Skeletal muscle satellite cell (primary cell): Measurements from ENCODE around the gene LHX2.

Experiments
- H3K27me3 ChIP-seq: 2 replicates; pipeline ENCODE4 v1.7.0; 2013; ENCODE audit warnings: low read length; ENCODE audit not compliant: control insufficient read depth, insufficient read depth
- H3K36me3 ChIP-seq: 2 replicates; pipeline ENCODE4 v1.7.0; 2013; ENCODE audit warnings: mild to moderate bottlenecking, control low read depth, low read length; ENCODE audit not compliant: insufficient read depth
- H3K4me1 ChIP-seq: 2 replicates; pipeline ENCODE4 v1.7.0; 2013; ENCODE audit warnings: low read length; ENCODE audit not compliant: control insufficient read depth, insufficient read depth
- H3K4me2 ChIP-seq: 2 replicates; pipeline ENCODE4 v1.7.0; 2013; ENCODE audit warnings: mild to moderate bottlenecking, low read length
- H3K4me3 ChIP-seq: 2 replicates; pipeline ENCODE4 v1.7.0; 2013; ENCODE audit warnings: low read length
- H3K9ac ChIP-seq: 2 replicates; pipeline ENCODE4 v1.7.0; 2013; ENCODE audit warnings: mild to moderate bottlenecking, low read depth, low read length, moderate library complexity
- H3K9me3 ChIP-seq: replicated peaks from 2 replicates; pipeline ENCODE4 v1.7.0; 2013; ENCODE audit warnings: mild to moderate bottlenecking, control low read depth, low read length

LHX2 gene

GRCh38 chr9:124040935-124041816, 29.6 kb downstream of the LHX2 start:
- H3K27me3 ChIP-seq, result peaks cover 25% of the 10 kb centered on the region

GRCh38 chr9:124041817-124042116, 30.2 kb downstream of the LHX2 start:
- Histone ChIP-seq H3K4me2 (no peak overlapping the region), H3K36me3 (no peaks in the 10 kb centered on the region), H3K27me3 (peaks cover 31% of the 10 kb centered on the region), H3K4me1 (peaks cover 11% of the 10 kb centered on the region), H3K9ac (no peak overlapping the region), H3K4me3 (no peak overlapping the region), H3K9me3 (no peaks in the 10 kb centered on the region)

More at GRCh38 chr9:124040935-124041816, 29.6 kb downstream of the LHX2 start:
- Histone ChIP-seq H3K9ac (peak overlapping the region; percentile 38), H3K4me2 (peak overlapping the region; percentile 83), H3K9me3 (no peaks in the 10 kb centered on the region), H3K36me3 (no peaks in the 10 kb centered on the region), H3K4me1 (peaks cover 11% of the 10 kb centered on the region), H3K4me3 (peak overlapping the region; percentile 65)

DNA sequence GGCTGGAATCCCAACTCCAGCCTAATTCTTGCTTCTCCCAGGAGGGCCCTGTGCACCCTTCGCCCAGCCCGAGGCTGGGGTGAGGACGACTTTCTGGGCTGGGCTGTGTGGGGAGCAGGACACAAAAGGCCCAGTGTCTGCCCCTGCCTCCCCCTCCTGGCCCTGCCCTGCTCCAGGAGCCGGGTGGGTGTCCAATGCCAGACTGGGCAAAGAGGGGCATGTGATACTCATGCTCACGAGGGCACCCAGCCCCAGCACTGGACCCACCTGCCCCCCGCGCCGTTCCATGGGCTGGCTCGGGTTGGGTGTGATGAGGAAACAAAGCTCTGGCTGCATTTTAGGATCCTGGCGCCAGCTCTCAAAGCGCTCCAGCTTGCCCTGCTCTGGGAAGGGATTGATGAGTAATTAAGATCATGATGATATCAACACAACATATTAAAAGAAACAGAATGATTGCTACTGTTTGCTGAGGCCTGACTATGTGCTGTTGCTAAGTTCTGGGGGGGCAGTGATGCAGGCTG, 30.7 kb downstream of the LHX2 start:
- Histone ChIP-seq H3K4me2 (no peak overlapping the region), H3K4me3 (no peak overlapping the region), H3K36me3 (no peaks in the 10 kb centered on the region), H3K27me3 (peaks cover 35% of the 10 kb centered on the region), H3K9ac (no peak overlapping the region), H3K4me1 (peaks cover 11% of the 10 kb centered on the region), H3K9me3 (no peaks in the 10 kb centered on the region)

- Histone ChIP-seq H3K27me3 (peaks cover 35% of the 10 kb centered on the region), H3K4me2 (no peak overlapping the region), H3K4me1 (peaks cover 11% of the 10 kb centered on the region), H3K36me3 (no peaks in the 10 kb centered on the region), H3K9me3 (no peaks in the 10 kb centered on the region), H3K4me3 (no peak overlapping the region), H3K9ac (no peak overlapping the region)
Measured at GRCh38 chr9:124044448-124044847, 32.9 kb downstream of the LHX2 start.

- Histone ChIP-seq H3K4me2 (peak overlapping the region; percentile 93), H3K4me3 (peak overlapping the region; percentile 61), H3K27me3 (peaks cover 35% of the 10 kb centered on the region), H3K36me3 (no peaks in the 10 kb centered on the region), H3K9ac (peak overlapping the region; percentile 57), H3K9me3 (no peaks in the 10 kb centered on the region), H3K4me1 (peaks cover 11% of the 10 kb centered on the region)
Measured at GRCh38 chr9:124045076-124045829, 33.7 kb downstream of the LHX2 start.

GRCh38 chr9:124045830-124046177, 34.2 kb downstream of the LHX2 start:
- H3K27me3 ChIP-seq, result peaks cover 40% of the 10 kb centered on the region
- H3K4me2 ChIP-seq, result peak overlapping the region; percentile 93
- no peaks in the 10 kb centered on the region for H3K9me3 ChIP-seq
- H3K36me3 ChIP-seq, result no peaks in the 10 kb centered on the region
- peak overlapping the region; percentile 61 for H3K4me3 ChIP-seq
- H3K9ac ChIP-seq, result peak overlapping the region; percentile 57
- H3K4me1 ChIP-seq, result peaks cover 7% of the 10 kb centered on the region

DNA sequence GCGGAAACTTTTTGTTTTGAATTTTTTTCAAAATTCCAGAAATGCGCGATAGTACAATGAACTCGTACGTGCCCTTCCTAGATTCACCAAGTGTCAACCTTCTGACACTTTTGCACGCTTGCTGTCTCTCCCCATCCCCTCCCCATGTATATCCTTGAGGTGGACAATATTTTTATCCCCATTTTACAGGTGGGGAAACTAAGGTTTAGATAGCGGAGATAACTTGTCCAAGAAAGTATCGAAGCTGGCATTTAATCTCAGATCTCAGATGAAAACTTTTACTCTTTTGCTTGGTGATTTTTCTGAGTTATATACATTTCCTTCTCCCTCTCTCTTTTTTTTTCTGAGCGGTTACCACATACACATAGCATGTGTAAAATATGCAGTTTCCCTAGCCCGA, 34.6 kb downstream of the LHX2 start:
- Histone ChIP-seq H3K4me3 (no peak overlapping the region), H3K4me2 (peak overlapping the region; percentile 93), H3K9me3 (no peaks in the 10 kb centered on the region), H3K36me3 (no peaks in the 10 kb centered on the region), H3K9ac (no peak overlapping the region), H3K4me1 (peaks cover 5% of the 10 kb centered on the region), H3K27me3 (peaks cover 39% of the 10 kb centered on the region)

- no peak overlapping the region for H3K4me3 ChIP-seq
- H3K9me3 ChIP-seq, result no peaks in the 10 kb centered on the region
- H3K4me2 ChIP-seq, result no peak overlapping the region
- H3K36me3 ChIP-seq, result no peaks in the 10 kb centered on the region
- H3K4me1 ChIP-seq, result no peaks in the 10 kb centered on the region
- peaks cover 37% of the 10 kb centered on the region for H3K27me3 ChIP-seq
- H3K9ac ChIP-seq, result no peak overlapping the region
Measured at GRCh38 chr9:124047251-124047672, 35.7 kb downstream of the LHX2 start.

DNA sequence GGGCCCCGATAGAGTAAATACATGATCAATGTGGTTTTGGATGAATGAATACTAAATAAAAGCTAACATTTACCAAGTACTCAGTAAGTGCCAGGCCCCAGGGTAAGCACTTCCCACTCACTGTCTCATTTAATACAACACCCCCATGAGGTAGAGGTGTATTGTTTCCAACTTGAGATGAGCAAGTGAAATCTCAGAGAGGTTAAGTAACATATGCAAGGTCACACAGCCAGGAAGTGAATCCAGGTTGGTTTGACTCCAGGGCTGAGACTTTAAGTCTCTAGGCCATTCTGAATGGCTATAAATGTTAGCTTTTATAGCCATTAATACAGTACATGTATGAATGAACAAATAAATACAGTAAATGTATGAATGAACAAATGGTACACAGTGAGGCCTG, 39.4 kb downstream of the LHX2 start:
- H3K27me3 ChIP-seq, result peaks cover 40% of the 10 kb centered on the region

DNA sequence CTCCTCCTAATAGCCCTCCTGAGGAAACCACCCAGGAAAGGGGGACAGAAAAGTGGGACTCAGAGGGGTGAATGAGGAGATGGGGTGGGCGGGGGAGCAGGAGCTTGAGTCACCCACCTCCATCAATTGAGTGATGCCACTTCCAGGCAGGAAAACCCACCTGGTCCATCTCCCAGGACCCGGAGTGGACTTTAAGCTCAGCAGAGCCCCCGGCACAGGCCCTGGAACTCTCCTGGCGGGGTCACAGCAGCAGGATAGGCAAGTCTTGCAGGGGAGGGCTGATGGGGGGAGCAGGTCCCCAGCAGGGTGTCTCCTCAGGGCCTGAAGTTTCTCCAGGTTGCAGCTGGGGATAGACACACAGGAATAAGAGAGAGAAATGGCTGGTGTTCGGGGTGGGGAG, 40.8 kb downstream of the LHX2 start:
- Histone ChIP-seq H3K27me3 (peaks cover 32% of the 10 kb centered on the region), H3K4me1 (peaks cover 12% of the 10 kb centered on the region), H3K4me2 (no peak overlapping the region), H3K9me3 (no peaks in the 10 kb centered on the region), H3K4me3 (no peak overlapping the region), H3K9ac (no peak overlapping the region), H3K36me3 (no peaks in the 10 kb centered on the region)

More for the DNA sequence above, 39.4 kb downstream of the LHX2 start:
- peaks cover 12% of the 10 kb centered on the region for H3K4me1 ChIP-seq
- H3K4me2 ChIP-seq, result no peak overlapping the region
- H3K36me3 ChIP-seq, result no peaks in the 10 kb centered on the region
- no peak overlapping the region for H3K9ac ChIP-seq
- H3K9me3 ChIP-seq, result no peaks in the 10 kb centered on the region
- H3K4me3 ChIP-seq, result no peak overlapping the region

DNA sequence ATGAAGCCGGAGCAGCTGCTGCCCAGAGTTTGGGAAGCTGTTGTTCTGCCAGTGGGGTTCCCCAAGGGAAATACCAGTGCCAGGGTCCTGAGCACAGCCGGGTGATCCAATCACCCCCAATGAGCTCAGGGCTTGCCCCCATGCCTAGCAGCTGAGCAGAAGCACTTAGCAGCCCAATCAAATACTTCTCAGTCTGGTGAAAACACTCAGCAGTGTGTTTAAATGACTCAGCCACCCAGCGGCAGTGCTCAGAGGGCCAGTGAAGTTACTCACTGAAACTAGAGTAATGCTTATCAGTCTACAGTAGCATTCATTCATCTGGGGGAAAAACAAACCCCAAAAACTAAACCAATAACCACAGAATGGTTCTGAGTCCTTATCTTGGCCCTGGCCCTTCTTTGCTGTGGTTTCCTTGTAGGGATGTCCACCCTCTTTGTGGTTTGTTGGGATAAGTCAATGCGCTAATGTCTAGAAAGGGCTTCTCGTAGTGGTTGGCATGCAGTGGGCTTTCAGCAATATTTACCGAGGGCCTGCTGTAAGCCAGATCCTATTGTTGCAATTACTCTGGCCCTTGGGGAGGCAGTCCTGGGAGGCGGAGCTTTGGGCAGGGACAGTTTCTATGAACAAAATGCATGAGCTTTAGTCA, 43.1 kb downstream of the LHX2 start:
- H3K4me3 ChIP-seq, result no peak overlapping the region
- peak overlapping the region; percentile 51 for H3K4me2 ChIP-seq
- peaks cover 38% of the 10 kb centered on the region for H3K27me3 ChIP-seq
- peak overlapping the region; percentile 6 for H3K9ac ChIP-seq
- no peaks in the 10 kb centered on the region for H3K36me3 ChIP-seq
- no peaks in the 10 kb centered on the region for H3K9me3 ChIP-seq
- H3K4me1 ChIP-seq, result peaks cover 12% of the 10 kb centered on the region
